ACHN (cell line): Measurements from ENCODE around the gene PCYOX1L.
"Not testable (repeated sequence)": the region's sequence is repeated elsewhere in the genome, so short reads cannot be mapped to it uniquely, and the experiment has no call there.

Experiments used
- DNase-seq: peaks from one replicate; pipeline ENCODE4 v3.0.0-alpha.2; 2015
- in situ Hi-C: cut with HindIII; loops from 2 replicates; pipeline ENCODE4 v1.10.0; 2017; ENCODE audit warnings: low sequenced_read_pairs, low pct_ligation_motif_present, low pct_unique_long_range_greater_than_20kb

The PCYOX1L gene

DNA sequence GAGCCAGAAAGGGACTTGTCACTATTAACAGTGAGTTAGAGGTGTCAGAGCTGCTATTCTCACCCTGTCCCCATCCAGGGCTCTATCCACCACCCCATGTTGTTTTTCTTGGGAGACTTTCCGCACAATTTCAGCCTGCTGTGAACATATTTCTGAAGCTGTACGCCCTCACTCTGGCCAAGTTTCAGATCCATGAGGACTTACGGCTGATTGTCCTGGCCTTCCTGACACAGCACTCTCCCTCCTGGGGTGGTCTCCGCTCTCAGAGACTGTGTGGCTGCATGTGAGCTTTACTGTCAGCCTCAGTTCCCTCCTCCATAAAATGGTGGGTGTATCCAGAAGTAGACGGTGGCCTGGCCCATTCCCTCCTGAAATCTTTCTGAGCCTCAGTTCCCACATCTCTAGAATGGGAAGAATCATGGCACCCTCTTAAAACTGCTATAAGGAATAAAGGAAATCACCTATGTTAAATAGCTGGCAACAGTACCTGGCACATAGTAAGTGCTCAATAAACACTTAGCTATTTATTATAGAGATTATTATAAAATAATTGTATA, 22.1 kb downstream of the PCYOX1L start:
- in situ Hi-C loops: no loop called here
- DNase-seq: no peak

DNA sequence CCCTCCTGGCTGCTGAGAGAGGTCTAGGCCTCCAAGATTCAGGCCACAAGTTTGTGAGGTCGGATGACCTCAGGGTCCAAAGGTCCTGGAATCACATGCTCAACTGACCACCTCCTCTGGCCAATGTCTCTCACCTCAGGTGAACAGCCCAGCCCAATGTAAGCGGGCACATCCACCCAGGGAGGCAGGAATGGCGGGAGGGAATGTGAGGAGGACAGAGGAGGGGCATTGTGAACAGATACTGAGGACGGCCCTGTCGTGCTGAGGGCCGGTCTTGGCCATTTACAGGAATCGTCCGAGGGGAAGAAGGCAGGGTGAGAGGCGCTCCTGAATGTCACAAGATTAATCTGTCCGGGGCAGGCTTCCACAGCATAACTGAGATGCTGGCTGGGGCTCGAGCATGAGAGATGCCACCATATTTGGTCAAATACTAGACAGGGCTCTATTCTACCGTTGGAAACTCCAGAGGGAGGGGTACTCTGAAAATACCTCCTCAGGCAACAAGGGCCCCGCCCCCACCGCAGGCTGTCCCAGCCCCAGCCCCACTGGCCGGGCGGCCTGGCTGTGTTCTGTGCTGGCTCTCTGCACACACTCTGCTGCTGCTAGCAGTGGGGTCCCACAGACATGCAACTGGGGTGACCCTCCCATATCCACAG, 22.7 kb downstream of the PCYOX1L start:
- DNase-seq: no peak
- in situ Hi-C loops: no loop called here

GRCh38 chr5:149381261-149381985, 23.6 kb downstream of the PCYOX1L start:
- DNase-seq: no peak
- in situ Hi-C loops: no loop called here

GRCh38 chr5:149381986-149382338, 24.1 kb downstream of the PCYOX1L start:
- peak; percentile 59 for DNase-seq

GRCh38 chr5:149382517-149383220, 24.8 kb downstream of the PCYOX1L start:
- DNase-seq: no peak
- in situ Hi-C loops: no loop called here

More at GRCh38 chr5:149381986-149382338, 24.1 kb downstream of the PCYOX1L start:
- in situ Hi-C loops: no loop called here

GRCh38 chr5:149383399-149383798, 25.6 kb downstream of the PCYOX1L start:
- DNase-seq: no peak
- in situ Hi-C loops: no loop called here

DNA sequence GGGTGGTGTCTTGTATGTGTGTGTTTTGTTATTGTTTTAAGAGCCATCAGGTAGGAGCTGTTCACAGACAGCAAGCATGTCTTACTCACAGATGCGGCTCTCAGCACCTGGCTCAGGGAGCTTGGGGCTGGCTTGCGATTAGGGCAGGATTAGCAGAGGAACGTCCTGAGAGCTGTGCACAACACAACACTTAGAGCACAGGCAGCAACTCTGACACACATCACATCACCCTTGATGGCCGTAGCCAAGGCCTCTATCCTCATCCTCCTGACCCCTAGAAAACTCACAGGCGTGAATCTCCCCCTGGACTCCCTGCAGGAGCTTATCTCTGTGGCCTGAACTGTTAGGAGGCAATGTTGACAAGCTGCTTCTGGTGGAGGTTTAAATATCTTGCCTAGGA, 28.3 kb downstream of the PCYOX1L start:
- no peak for DNase-seq
- in situ Hi-C loops: no loop called here

GRCh38 chr5:149387081-149387631, 29.3 kb downstream of the PCYOX1L start:
- in situ Hi-C loops: no loop called here
- DNase-seq: no peak

DNA sequence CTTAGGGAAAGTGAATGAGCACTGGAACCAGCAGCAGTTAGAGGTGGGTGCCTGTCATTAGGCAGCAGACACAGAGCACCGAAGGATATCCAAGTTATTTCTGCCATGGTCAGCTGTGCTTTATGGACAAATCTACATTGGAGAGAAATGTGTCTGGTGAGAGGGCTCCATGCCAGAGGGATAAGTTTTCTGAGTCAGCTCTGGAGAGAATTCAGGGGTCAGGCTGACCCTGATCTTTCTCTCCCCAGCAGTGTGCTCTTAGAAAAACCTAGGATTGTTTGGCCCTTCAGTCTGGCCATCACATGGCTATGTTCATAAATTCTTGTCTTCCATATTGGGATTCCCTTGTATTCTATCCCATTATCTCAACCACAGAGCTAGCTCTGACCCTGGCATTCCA, 30.1 kb downstream of the PCYOX1L start:
- in situ Hi-C loops: no loop called here
- DNase-seq: no peak

DNA sequence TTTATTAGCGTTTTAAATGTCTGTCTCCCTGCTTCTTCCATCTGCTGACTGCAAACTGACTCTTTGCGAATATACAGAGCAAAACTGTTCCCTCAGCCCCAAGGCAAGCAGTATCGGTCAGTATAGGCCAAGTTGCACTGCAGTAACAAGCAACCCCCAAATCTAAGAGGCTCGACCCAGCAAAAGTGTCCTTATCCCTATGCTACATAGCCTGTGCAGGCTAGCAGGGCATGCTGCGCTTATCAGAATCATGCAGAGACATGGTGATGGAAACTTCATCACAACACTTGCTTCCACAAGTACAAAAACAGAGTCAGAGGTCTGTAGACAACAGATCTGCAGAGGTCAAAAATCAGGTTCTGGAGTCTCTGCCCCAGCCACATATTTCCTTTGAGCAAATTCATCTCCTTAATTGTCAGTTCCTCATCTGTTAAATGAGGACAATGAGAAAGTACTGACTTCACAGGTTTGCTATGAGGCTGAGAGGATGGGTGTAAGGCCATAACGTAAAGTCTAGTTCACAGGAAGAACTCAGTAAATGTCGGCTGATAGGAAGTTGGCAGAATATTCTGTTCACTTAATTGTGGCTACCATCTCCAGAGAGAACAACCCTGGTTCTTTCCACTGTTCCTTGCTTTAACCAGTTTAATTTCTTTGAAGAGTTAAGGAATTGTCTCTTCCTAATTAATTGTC, 30.8 kb downstream of the PCYOX1L start:
- in situ Hi-C loops: no loop called here

DNA sequence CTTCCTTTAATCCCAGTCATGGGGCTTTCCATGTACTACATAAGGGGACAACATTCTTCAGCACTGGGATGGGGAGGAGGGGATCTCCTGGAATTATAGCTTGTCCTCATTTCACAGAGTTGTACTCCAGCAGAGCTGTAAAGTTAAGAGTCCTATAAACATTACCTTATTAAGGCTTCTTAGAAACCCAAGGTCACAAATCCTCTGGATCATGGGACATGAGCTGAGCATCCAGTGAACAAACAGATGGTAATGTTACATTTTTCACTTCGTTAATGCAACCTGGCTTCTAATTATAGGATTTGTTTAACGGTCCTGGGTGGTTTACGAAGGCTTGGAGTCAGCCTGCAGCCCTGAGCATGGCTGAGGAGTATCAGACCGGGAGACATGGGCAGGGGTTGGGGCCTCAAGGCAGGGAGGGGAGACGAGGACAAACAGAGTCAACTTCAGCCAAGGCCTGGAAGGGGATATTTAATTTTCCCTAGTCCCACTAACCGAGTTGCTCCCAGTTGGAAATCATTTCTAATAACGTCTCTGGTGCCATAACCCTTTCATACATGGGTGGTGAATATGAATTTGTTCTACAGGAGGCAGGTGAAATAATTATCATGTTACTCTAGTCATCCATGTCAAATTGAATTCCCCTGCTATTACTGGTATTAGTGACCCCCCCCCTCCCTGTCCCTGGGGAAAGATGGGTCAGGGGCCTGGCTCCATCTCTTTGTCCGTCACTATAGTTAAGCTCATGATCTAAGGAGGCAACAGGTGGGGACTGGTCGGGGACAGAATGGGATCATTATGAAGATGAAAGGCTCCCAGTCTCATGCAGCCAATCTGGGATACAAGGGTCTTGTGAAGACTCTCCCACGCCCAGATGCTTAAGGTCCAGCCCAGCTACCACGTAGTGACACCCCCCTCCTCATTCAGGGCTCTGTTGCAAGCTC, 32.0 kb downstream of the PCYOX1L start:
- in situ Hi-C loops: no loop called here
- no peak for DNase-seq

More for the DNA sequence above, 30.8 kb downstream of the PCYOX1L start:
- no peak for DNase-seq

DNA sequence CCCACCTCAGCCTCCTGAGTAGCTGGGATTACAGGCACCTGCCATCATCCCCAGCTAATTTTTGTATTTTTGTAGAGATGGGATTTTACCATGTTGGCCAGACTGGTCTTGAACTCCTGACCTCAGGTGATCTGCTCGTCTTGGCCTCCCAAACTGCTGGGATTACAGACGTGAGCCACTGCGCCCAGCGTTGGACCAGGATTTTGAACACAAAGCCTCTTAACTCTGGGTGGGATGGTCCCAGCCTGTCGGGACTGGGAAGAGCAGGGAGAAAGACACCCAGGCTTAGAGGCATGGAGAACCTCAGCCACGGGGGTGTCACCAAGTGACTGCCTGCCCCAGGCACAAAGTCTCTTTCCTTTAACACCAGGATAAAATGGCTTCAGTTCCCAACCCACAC, 33.2 kb downstream of the PCYOX1L start:
- not testable (repeated sequence) for DNase-seq

GRCh38 chr5:149391524-149391923, 33.7 kb downstream of the PCYOX1L start:
- in situ Hi-C loops: no loop called here
- DNase-seq: no peak

More for the DNA sequence above, 33.2 kb downstream of the PCYOX1L start:
- in situ Hi-C loops: not testable (repeated sequence)

DNA sequence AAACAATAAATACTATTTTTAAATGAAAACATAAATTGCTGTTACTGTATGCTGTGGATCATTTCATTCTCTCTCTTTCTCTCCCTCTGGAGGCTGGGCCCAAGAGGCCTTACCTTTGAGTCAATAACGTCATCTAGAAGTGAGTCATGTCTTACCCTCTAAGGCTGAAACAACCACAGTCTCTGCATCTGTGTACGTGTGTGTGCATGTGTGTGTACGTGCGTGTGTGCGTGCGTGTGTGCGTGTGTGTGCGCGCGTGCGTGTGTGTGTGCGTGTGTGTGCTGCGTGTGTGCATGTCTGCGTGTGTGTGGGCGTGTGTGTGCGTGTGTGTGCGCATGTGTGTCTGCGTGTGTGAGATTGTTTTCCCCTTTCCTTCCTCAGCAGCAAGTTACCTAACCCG, 34.9 kb downstream of the PCYOX1L start:
- peak; percentile 45 for DNase-seq
- in situ Hi-C loops: no loop called here

- DNase-seq, in situ Hi-C loops: not testable (repeated sequence)
Observed at GRCh38 chr5:149394996-149395395, 37.1 kb downstream of the PCYOX1L start.

GRCh38 chr5:149397530-149397929, 39.7 kb downstream of the PCYOX1L start:
- no peak for DNase-seq

GRCh38 chr5:149398747-149399266, 41.0 kb downstream of the PCYOX1L start:
- in situ Hi-C loops, DNase-seq: not testable (repeated sequence)

More at GRCh38 chr5:149397530-149397929, 39.7 kb downstream of the PCYOX1L start:
- in situ Hi-C loops: no loop called here
